T-helper 2 cell (primary cell): ENCODE measurements around the gene DGKI.

Source experiments
- DNase-seq, 5 experiments: peaks; one replicate each; pipeline versions ENCODE4 v3.0.0 to v3.0.0-alpha.2; 2012 to 2022

Gene DGKI

DNA sequence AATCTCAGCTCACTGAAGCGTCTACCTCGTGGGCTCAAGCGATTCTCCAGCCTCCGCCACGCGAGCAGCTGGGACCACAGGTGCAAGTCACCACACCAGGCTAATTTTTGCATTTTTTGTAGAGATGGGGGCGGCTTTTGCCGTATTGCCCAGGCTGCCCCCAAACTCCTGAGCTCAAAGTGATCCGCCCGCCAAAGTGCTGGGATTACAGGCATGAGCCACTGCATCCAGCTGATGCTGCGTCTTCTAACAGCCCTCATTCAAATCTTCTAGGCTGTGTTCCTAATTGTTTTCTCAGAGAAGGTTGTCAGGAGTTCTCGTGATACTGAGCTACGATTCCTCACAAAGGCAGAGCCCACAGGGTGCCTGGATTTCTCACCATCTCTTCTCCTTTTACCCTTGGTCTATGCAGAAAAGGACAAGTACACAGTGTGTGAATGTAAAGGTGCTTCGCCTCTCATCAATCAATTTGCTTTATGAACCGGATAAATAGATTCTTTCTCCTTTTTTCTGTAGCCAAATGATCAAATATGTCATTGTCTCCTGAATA is 255.9 kb downstream of the DGKI start:
- no peak for DNase-seq

DNA sequence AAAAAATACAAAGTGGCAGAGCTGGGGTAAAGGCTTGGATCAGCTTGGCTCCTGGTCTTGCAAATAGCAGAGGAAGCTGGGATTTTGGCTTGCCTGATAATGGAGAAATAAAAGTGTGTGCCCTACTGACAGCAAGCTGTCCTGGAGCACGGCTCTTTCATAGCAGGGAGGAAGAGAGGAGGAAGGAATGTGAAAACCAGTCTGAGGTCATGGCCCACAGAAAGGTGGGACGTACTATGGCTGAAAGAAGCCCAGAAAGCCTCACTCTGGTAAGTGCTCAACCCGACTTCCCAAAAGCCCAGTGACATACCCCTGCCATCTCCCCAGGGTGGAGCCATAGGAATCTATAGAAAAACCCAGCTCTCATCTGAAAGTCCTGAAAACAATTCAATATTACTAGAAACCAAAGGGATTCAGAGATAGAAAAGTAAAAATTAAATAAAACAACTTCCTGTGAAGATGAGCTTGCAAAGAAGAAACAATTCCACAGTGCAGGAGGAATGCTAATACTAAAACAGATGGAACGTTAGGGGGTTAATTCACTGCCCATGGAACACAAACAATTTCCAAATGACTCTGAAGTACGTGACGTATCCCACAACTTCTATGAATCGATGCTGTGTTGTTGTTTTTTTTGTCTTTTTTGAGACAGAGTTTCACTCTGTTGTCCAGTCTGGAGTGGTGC is 256.6 kb downstream of the DGKI start:
- DNase-seq = no peak

DNA sequence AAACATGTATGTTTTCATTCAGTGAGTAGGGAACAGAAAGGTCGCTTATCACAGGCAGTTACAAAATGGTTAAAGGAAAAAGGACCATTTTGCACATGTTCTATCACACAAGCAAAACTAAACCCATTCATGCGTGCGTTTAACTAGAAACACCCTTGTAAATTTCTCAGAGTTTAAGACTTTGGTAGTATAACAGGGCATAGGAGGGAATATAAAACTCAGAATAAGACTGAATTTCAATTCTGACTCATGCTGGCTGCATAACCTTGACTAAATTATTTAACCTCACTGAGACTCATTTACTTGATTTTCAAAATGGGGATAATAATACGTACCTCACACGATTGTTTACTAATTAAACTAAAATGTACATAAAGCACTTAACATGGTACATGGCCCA is 259.4 kb downstream of the DGKI start:
- DNase-seq = no peak

DNA sequence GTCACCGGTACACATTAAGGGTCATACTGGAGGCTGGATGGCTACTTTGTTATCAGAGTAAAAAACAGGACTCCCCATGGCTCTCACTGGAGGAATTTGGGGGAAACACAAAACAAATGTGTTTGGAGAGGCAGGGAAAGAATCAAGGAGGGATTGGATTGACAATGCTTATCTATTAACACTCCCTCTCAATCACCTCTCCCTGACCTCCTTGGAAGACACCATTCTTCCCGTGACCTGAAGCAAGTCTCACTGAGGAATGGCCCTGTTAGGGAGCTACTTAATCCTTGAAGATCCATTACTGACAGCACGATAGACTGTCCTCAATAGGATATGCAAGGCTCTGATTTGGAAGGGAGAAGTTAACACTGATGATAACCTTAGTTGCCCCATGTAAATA is 261.2 kb downstream of the DGKI start:
- DNase-seq = no peak

DNA sequence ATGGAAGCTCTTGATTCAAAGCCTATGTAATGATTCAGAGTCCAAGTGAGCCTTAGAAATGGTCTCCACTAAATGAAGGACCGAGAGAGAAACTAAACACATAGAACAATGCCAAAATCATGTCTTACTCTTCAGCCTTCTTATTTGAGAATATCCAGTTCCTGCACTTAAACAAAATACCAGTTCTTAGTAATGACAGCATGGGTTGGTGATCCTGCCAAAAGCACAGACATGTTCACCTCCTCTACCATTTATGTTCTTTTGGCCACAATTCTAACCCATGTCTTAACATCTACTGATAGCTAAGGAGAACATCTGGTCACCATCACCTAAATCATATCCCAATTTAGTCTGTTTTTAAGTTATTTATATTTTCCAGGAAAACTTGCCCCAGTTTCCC is 263.6 kb downstream of the DGKI start:
- DNase-seq = no peak

DNA sequence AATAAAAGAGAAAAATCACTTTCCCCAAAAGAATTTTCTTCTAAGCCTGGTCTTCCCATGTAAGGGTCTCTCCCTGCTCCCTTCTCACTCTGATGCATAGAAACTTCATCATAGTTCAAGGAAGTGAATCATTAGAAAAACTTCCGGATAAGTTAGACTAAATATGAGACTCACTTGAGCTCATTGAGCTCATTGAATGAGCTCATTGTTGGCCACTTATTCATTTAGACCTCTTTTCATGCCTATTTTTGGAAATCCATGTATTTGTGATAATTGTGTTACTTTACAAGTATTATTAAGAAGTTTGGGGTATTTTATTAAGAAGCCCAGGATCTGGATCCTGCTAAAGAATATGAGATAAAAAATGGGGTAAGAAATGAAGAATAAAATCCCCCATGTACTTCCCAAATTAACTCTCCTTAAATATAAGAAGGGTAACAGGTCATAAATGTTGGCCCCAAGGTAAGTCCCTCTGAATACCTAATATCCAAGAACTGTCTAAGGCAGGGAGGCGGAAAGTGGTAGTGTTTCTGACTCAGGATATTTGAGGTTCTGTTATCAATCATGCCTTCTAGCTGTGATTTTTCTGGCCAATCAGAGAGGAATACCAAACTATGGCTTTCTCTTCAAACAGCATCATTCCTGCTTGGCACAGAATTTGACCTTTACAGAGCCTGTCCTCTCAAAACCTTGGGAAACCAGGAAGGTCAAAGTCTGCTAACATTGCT is 266.7 kb downstream of the DGKI start:
- no peak for DNase-seq

DNA sequence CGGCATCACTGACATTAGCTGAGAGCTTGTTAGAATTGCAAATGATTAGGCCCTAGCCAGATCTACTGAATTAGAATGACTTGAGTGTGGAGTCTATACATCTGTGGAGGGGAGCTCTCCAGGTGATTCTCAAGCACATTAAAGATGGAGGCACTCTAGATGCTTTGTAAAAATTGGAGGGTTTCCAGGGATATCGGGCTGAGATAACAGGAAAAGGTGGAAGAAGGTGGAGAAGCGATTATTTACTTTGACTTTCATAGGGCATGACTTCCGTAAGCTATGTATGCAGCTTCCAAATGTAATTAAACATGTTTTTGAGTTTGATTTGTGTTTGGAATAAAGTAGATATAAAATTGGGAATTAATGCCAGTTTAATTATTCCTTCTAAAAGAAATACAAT is 268.2 kb downstream of the DGKI start:
- DNase-seq = no peak

DNA sequence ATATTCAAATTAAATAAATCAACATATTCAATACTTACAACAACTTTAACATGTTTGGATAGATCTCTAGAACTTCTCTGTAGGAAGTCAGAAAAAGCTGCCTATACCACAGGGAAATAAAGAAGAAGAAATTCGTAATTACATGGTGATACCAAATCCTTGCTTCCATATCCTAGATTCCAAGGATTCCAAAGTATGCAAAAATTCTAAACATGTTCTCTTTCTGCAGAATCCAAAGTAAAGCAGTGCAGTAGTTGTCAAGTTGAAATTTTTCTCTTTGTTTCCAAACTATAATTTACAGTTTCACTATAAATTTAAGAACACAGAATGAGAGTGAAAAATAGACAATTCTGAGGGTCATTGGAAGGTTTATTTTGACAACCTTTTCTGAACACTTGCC is 269.6 kb downstream of the DGKI start:
- DNase-seq = no peak

DNA sequence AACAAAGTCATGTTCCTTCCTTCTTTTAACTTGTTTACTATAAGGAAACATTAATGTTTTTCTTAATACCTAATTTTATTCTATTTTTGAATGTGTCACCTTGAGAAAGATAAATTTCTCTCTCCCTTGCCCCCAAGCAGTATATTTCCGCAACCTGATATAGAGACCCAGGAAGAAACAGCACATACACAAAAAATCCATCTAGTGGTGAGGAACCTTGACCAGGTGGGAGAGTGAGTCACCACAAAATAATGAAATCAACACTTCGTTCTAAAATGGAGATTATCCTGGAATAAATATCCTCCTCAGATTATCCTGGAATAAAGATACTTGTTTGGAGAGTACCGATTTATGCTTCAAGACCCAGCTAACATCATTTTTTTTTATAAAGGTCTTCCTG is 270.3 kb downstream of the DGKI start:
- DNase-seq = no peak

DNA sequence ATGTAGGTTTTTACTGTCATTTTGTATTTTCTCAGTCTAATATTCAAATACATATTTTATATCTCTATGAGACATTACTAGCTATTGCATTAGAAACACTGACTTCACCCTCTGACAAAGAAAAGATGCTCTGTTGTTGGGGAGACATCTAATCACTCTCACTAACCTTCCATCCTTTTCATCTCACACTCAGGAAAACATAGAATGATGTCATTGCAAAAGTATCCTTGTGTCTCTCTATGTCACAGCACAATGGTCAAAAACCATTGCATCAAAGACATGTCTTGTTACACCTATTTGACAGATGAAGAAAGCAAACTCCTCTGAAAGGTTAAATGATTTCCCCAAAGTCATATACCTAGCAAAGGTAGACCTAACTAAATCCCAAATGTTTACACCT is 272.0 kb downstream of the DGKI start:
- no peak for DNase-seq

DNA sequence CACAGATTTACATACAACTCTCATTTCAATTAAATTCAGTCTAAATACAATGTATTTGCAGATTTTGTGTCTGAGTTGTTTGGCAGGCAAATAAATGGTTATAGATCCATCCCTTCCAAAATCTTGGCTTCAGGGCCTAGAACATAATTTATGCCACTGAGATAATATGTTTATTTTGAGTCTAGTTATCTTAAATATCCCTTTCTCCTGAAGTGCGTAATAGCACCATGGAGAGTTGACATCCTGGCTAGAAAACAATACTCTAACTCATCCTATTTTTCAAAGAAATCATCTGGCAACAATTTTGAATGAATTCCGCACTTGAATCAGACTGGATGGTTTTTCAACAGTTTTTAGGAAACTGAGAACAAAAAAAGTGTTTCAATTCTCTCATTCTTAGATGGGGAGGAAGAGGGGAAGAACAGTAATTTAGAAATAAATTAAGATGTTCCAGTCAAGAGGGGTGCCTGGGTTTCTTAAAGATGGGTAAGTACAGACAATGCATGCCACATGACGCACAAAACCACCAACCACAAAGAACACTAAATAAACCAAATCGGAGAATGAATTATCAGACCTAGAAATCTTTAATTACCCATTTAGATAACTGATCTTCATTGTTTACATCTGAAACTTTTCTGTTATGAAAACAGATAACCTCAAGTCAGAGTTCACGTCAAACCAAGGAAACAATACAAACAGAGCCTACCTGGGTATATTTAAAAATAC is 274.6 kb downstream of the DGKI start:
- peak in 1 of 5 experiments; percentile 35 for DNase-seq

DNA sequence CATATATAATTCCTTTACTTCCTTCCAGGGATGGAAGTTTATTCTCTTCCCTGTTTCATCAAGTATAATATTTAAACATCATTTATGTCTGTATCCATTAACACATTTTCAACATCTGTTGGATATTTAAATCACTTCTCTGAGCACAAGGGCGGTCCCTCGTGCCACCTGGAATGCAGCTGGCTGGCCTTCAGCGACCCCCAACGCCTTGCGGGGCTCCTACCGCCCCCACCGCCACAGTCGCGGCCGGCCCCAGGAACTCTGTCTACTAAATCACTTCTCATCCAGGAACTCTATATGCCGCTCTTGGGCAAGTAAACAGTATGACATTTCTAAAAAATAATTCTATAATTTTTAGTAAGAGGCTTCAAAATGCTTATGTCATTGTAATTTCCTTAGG is 282.1 kb downstream of the DGKI start:
- DNase-seq = no peak

DNA sequence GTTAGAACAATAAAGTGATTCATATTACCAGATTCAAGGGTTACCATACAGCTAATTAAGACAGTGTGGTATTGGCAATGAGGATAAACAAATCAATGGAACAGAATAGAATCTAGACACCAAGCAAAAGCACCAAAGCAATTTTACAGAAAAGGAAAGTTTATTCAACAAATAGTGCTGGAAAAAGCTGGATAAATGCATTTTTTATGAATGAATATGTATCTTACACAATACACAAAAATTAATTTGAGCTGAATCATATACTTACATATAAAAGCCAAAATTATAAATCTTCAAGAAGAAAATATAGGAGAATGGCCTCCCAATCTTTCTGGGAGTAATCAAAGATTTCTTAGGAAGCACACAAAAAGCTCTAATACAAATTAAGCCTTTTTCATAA is 282.8 kb downstream of the DGKI start:
- DNase-seq = no peak

DNA sequence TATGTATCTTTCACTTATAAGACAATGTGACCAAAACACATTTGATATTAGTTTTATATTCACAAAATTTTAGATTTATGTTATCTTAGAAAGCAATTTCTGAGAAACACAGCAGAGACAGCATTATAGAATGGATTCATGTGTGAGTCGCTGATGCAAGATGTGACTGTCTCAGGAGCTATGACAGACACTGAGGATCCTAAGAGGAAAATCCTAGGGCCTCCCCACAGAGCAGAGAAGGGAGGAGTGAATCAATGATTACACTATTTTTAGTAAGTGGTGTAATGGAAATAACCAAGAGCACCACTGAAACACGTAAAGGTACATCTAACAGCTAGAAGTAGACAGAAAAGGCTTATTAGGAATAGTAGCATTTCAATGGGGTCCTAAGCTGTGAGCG is 299.3 kb downstream of the DGKI start:
- DNase-seq = no peak

DNA sequence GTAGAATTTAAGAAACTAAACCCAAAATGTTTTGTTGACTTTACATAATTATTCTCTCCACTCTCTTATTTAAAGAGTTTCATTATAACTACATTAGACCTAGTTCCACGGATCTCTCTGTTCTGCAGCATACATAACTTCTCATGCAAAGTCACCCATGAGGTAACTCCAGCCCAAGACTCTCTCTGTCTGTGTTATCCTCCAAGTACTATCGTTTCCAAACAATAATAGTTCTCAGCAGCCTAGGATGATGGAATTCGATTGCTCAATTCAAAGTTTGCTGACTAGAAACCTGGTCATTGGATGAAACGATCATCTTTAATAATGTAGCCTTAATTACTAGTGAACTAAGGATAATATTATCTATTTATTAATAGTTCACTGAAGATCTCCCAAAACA is 300.1 kb downstream of the DGKI start:
- DNase-seq = no peak

DNA sequence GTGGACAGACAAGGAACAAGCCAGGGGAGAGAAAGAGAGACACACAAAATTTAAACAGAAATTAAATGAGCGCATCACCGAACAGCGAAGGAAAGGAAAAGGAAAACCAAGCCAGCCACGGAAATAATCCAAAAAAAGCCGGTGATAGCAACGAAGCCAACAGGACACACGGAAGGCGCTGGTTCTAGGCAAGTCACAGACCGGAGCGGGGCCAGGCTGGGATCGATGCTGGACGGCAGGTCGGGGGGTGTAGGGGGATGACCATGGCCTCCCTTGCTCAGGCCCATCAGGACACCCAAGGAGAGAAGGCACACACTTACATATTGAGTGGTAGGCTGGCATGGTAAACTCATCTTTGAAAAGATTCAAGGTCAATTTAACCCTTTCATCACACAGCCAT is 300.8 kb downstream of the DGKI start:
- DNase-seq = no peak

DNA sequence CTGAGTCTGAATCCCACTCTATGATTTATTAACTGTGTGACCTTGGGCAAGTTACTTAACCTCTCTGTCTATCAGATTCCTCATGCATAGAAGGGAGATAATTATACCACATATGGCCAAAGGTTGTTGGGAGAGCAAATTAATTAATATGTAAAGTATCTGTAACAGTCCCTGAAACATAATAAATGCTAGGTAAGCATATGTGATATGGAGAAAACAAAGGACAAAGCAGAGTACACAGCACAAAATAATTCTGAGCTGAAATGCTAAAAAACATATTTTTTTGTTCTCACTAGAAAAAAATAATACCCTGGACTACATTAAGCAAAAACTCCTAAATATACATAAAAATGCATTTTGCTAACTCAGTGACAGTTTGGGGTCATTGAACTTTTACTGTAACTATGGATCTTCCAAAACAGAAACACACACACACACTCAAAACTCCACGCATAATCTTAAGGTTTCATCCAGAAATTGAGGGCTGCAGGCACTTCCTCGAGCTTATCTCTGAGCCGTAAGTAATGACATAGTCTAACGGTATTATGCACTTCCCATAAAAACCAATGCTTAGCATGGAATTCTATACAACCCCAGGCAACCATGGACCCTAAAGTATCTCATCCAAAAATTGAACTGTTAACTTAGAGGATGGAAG is 301.6 kb downstream of the DGKI start:
- DNase-seq = no peak

DNA sequence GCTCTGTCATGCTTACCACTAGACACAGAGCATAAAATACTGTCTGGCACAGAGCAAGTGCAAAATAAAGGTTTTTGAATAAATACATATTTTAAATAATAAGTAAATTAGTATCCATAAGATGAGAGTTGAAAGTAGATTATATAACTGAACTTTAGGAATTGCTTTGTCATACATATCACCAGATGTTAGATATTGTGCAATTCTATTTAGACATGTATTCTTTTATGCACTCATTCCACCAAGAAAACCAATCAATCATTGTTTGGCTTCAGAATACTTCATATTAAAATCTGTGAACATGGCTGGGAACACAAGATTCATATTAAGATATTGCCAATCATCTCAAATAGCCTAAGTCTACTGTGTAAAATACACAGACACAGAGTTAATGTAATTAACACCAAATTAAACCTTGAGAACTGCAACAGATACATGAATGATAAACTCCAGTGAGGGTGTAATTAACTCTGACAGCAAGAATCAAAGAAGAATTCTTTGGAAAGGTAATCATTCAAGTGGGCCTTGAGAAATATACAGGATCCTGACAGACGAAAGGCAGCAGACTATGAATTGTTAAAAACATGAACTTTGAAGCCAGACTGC is 302.2 kb downstream of the DGKI start:
- no peak for DNase-seq

DNA sequence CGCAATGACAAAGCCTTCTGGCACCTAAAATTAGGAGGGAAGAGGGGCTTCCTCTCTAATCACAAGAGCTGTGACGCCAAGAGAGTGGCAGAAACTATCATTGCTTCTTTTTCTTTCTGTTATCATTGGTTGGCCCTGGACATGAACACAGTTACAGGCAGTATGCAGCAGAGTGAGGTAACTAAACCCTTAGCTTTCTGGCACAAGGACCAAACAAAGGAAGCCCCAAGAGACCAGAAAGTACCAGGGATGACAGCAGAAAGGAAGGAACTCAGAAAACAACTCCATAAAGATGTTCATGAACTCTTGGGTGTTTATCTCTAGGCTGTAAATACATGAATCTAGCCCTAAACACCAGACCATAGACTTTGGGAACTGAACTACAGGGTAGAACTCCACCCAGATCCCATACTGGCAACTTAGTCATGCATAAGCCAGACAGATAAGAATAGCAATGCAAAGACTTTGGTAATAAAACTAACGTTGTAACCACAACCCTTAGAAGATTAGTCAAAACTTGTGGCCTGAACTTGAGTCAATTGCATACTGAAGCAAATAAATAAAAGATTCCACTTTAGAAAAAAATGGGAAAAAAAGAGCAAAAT is 307.6 kb downstream of the DGKI start:
- DNase-seq = no peak

DNA sequence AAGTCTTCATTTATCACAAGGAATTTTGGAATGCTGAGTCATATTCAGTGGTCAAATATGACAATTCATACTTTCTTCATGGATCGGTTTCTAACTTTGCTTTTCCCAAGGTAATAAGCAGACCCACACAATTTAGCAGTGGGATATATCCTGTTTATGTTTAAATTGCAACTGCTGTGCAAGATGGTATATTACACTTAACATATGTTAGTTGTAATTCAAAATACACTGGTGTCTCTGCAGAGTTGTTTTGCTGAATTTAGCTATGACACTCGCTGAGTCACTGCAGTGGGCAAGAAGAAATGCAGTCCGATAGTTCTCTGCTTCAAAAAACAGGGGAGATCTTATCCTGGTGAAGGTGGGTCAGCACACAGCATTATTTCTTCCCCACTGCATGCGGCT is 308.4 kb downstream of the DGKI start:
- DNase-seq = no peak

DNA sequence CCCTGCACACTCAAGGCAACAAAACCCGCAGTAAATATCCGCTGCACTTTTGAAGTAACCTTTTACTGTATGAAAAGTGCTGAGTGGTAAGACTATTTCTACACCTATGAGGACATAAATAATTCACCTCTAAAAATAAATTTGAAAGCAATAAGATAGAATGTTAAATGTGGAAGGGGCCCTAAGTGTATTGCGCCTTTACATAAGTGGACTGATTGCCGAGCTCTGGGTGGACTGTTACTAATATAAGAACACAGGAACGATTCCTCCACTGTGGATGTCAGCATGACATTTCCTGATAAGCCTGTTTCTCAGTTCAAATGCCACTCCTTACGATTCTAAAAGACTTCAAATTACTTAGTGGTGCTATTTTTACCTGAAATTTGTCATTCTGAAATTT is 311.2 kb downstream of the DGKI start:
- no peak for DNase-seq

DNA sequence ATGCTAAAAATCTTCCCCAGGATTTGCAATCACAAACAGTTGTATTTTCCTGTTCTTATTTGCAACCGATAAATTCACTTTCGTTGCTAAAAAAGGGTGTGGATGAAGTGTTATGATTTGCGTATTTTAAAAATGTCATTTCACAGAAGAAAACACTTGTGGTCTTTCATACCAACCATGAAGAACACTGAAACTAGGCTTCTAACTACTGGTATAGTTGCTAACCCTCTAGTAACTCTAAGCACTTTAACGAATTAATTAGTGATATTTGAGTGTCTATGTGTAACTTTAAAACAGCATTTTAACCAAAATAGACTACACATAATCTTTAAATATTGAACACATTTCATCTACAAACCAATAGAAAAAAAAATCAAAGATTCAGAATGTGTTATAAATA is 315.1 kb downstream of the DGKI start:
- DNase-seq = no peak
